BJ (cell line): Measurements from ENCODE around the gene TSNAXIP1. TPM values are rescaled to one million over a fixed set of nuclear protein-coding genes. Genes with fewer than 3 reads are reported as not detected.
A peak's percentile ranks its signal among the peaks of the same experiment; 100 is the strongest.

Source experiments
- CTCF ChIA-PET: fragments of 350-600 bp; formaldehyde crosslinking; extraction: SDS; loops from one replicate; lab custom pipeline; 2021; ENCODE audit warnings: antibody characterized with exemption, inconsistent platforms; lab: Yijun Ruan, JAX
- POLR2A ChIA-PET: fragments of 300-600 bp; sonication (Branson Sonifier 250); formaldehyde crosslinking; extraction: SDS; loops from one replicate; lab custom pipeline; 2021; ENCODE audit warnings: antibody characterized with exemption; lab: Charles Lee
- DNase-seq: peaks from one replicate; pipeline ENCODE4 v3.0.0-alpha.2; 2011; ENCODE audit warnings: low read depth
- H3K27me3 ChIP-seq: 2 replicates; pipeline ENCODE4 v1.6.0; 2011; ENCODE audit warnings: low read length; ENCODE audit not compliant: control insufficient read depth, insufficient read depth
- H3K36me3 ChIP-seq: 2 replicates; pipeline ENCODE4 v1.5.1; 2011; ENCODE audit warnings: low read length; ENCODE audit not compliant: control insufficient read depth, insufficient read depth
- H3K4me3 ChIP-seq: 2 replicates; pipeline ENCODE4 v1.5.1; 2011; ENCODE audit warnings: low read depth, mild to moderate bottlenecking, control low read depth, low read length
- polyA plus RNA-seq: library from polyadenylated mRNA; depleted of rRNA; stranded (reverse); fragments of >200 nt; gene quantifications from 2 replicates; pipeline ENCODE4 v1.2.3, GENCODE V29; 2011
- TF ChIP-seq, protein P1 (sequence below): IDR thresholded peaks from 2 replicates; pipeline ENCODE4 v1.5.1; 2011; ENCODE audit warnings: low read depth, mild to moderate bottlenecking, control low read depth, inconsistent platforms, low read length, moderate library complexity; ENCODE audit not compliant: insufficient read depth

Gene TSNAXIP1
- polyA plus RNA-seq, 1 experiment, result 1.6 TPM

GRCh38 chr16:67847064-67847861 is 40.6 kb downstream of the TSNAXIP1 start, which contains the start of gene CENPT:
Gene CENPT, minus strand, starts transcription at chr16:67847693. Its CDS starts 13,834 bp downstream, at chr16:67833859.
- Histone ChIP-seq H3K4me3 (peak within 1 kb of the TSS; percentile 69), H3K36me3 (no peaks in the 10 kb centered on the region), H3K27me3 (no peaks in the 10 kb centered on the region)
- ChIA-PET CTCF (interaction anchor here (1.2 kb wide), 1 partner anchor 14 kb away, joined by 5 read pairs; no protein-coding TSS in a partner anchor), POLR2A (no interaction called here)
- DNase-seq, result no peak
- TF ChIP-seq, protein P1, sequence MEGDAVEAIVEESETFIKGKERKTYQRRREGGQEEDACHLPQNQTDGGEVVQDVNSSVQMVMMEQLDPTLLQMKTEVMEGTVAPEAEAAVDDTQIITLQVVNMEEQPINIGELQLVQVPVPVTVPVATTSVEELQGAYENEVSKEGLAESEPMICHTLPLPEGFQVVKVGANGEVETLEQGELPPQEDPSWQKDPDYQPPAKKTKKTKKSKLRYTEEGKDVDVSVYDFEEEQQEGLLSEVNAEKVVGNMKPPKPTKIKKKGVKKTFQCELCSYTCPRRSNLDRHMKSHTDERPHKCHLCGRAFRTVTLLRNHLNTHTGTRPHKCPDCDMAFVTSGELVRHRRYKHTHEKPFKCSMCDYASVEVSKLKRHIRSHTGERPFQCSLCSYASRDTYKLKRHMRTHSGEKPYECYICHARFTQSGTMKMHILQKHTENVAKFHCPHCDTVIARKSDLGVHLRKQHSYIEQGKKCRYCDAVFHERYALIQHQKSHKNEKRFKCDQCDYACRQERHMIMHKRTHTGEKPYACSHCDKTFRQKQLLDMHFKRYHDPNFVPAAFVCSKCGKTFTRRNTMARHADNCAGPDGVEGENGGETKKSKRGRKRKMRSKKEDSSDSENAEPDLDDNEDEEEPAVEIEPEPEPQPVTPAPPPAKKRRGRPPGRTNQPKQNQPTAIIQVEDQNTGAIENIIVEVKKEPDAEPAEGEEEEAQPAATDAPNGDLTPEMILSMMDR, result no peak

DNA sequence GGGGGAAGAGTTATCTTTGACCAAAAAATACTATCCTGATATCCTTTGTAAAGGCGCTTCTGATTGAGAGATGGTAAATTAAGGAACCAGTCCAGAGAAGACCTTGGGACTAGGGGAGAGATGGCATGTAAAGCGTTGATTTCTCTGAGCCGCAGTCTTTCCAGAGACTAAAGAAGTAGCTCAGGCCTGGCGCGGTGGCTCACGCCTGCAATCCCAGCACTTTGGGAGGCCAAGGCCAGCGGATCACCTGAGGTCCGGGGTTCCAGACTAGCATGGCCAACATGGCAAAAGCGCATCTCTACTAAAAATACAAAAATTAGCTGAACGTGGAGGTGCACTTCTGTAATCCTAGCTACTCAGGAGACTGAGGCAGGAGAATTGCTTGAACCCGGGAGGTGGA is 41.4 kb downstream of the TSNAXIP1 start:
- Histone ChIP-seq H3K36me3 (no peaks in the 10 kb centered on the region), H3K4me3 (peak overlapping the region; percentile 69), H3K27me3 (no peaks in the 10 kb centered on the region)
- DNase-seq, result no peak
- TF ChIP-seq, protein P1, result no peak
- POLR2A ChIA-PET, result no interaction called here
- CTCF ChIA-PET, result interaction anchor here (0.6 to 1.2 kb wide), 4 partner anchors 14 to 327 kb away, joined by 3 to 5 read pairs (median 4); partner anchors contain the start of gene NRN1L

- TF ChIP-seq, protein P1, result no peak
- POLR2A ChIA-PET, result no interaction called here
- Histone ChIP-seq H3K36me3 (peaks cover 1% of the 10 kb centered on the region; the same call in 1 of the 2 replicates), H3K27me3 (no peaks in the 10 kb centered on the region), H3K4me3 (no peak overlapping the region)
- no peak for DNase-seq
- CTCF ChIA-PET, result no interaction called here
These were observed 47.0 kb downstream of the TSNAXIP1 start for GRCh38 chr16:67853670-67854069.

- no peak for DNase-seq
- ChIA-PET POLR2A (no interaction called here), CTCF (interaction anchor here (0.8 to 4.8 kb wide), 2 partner anchors 28 to 335 kb away, joined by 5 to 17 read pairs; partner anchors contain the start of gene NRN1L)
- TF ChIP-seq, protein P1, result no peak
- H3K4me3 ChIP-seq, result no peak overlapping the region
- no peaks in the 10 kb centered on the region for H3K27me3 ChIP-seq
- H3K36me3 ChIP-seq, result peaks cover 1% of the 10 kb centered on the region; the same call in 1 of the 2 replicates
These were observed 49.1 kb downstream of the TSNAXIP1 start for GRCh38 chr16:67855789-67856188.

- no peak overlapping the region for H3K4me3 ChIP-seq
- no peak for DNase-seq
- H3K27me3 ChIP-seq, result no peaks in the 10 kb centered on the region
- TF ChIP-seq, protein P1, result no peak
- ChIA-PET POLR2A (no interaction called here), CTCF (interaction anchor here (0.8 to 4.8 kb wide), 5 partner anchors 23 to 336 kb away, joined by 3 to 17 read pairs (median 4); partner anchors contain the start of gene NRN1L)
- peaks cover 1% of the 10 kb centered on the region; the same call in 1 of the 2 replicates for H3K36me3 ChIP-seq
These were observed 50.3 kb downstream of the TSNAXIP1 start for GRCh38 chr16:67856927-67857546.
